Mammary epithelial cell (primary cell): Measurements from ENCODE around the gene PML.

ENCODE experiments used
- CTCF ChIP-seq, 2 donors: IDR thresholded peaks in 1 of 2; conservative IDR thresholded peaks in 1 of 2; 2 replicates each; pipeline ENCODE4 v1.5.1; 2011 to 2012; ENCODE audit warnings: inconsistent platforms in 2 of 2, low read length in 2 of 2, mild to moderate bottlenecking in 2 of 2, control low read depth in 1 of 2, low read depth in 1 of 2; ENCODE audit not compliant: insufficient read depth in 1 of 2; ENCODE audit errors: extremely low read depth in 1 of 2
- EZH2 ChIP-seq: IDR thresholded peaks from 2 replicates; pipeline ENCODE4 v1.6.1; 2012; ENCODE audit warnings: low read length, inconsistent platforms, borderline replicate concordance

- TF ChIP-seq CTCF (conservative IDR thresholded peaks at IDR 0.05 in 1 of 2, IDR thresholded peaks at IDR 0.05 in 1 of 2; ENCODE audit: extremely low read depth in 1 of 2, insufficient read depth in 1 of 2, low read depth in 1 of 2, low read length in 2 of 2) (no peak), EZH2 (no peak)
Measured at GRCh38 chr15:74041777-74042435, 47.4 kb downstream of the PML start.
